Epidermal melanocyte (primary cell): Measurements from ENCODE around the gene CD1C.
"Not testable (repeated sequence)": the region's sequence is repeated elsewhere in the genome, so short reads cannot be mapped to it uniquely, and the experiment has no call there.

Experiments used
- DNase-seq: peaks from one replicate; pipeline ENCODE4 v3.0.0; 2011; ENCODE audit warnings: low spot score; ENCODE audit not compliant: insufficient read length

The CD1C gene

GRCh38 chr1:158328426-158328825, 38.7 kb downstream of the CD1C start:
- DNase-seq, result no peak

- no peak for DNase-seq
Observed at GRCh38 chr1:158329300-158329699, 39.6 kb downstream of the CD1C start.

- DNase-seq, result no peak
Observed at GRCh38 chr1:158329733-158330132, 40.0 kb downstream of the CD1C start.

GRCh38 chr1:158330391-158331105, 40.8 kb downstream of the CD1C start:
- no peak for DNase-seq

- DNase-seq, result no peak
Observed at GRCh38 chr1:158331106-158331425, 41.3 kb downstream of the CD1C start.

- DNase-seq, result no peak
Observed at GRCh38 chr1:158331481-158332150, 41.9 kb downstream of the CD1C start, which contains the start of gene CD1B. Gene CD1B (minus strand): TSS chr1:158331531. CDS start chr1:158331423, 108 bp downstream.

- DNase-seq, result no peak
Observed at GRCh38 chr1:158333405-158334155, 43.9 kb downstream of the CD1C start.

- no peak for DNase-seq
Observed at GRCh38 chr1:158334526-158335212, 44.9 kb downstream of the CD1C start.

- no peak for DNase-seq
Observed at GRCh38 chr1:158335213-158335532, 45.5 kb downstream of the CD1C start.

GRCh38 chr1:158336413-158336812, 46.7 kb downstream of the CD1C start:
- not testable (repeated sequence) for DNase-seq
